Esophagus muscularis mucosa (tissue), 2 donors: ENCODE data around the gene PCNX3.

ENCODE experiments used
- EP300 ChIP-seq: sonication (generic); formaldehyde crosslinking; IDR thresholded peaks from one replicate; pipeline ENCODE4 v1.6.1; 2017; ENCODE audit warnings: antibody characterized with exemption
- POLR2A ChIP-seq: fragments of 450-650 bp; IDR thresholded peaks from one replicate; pipeline ENCODE4 v1.6.1; 2017; ENCODE audit warnings: antibody characterized with exemption, moderate library complexity, mild to moderate bottlenecking, low read depth

DNA sequence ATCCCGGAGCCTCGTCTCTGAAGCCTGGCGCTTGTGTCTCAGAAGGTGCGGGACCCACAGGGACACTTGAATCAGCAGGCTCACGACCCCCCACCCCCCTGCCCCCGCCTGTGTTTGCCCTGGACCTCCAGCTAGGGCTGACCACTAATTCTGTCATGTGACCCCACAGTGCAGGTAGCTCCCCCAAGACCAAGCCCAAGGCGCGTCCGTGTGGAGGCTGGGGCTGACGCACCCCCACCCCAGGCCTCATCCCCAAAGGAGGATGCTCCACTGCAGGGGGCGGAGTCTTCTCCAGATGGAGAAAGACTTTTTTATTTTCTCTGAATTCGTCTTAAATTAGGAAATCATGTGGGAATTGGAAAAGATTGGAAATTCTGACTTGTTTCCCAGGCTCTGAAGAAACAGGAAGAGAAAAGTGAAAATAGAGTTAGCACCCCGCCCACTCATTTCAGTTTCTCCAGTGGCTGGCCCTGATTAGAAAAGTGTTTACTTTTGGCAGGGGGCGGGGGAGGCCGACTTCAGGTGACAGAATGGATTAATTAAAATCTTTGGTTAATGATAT lies 48.1 kb downstream of the PCNX3 start:
- TF ChIP-seq POLR2A = peak; percentile 20
- TF ChIP-seq EP300 = no peak
